ENCODE measurements around the gene SAMD4A. TPM values are rescaled to one million over a fixed set of nuclear protein-coding genes. Genes with fewer than 3 reads are reported as not detected.

SAMD4A gene
- total RNA-seq, 3 donors from 2014 or later = 28.5 to 44.6 (median 36.2) TPM

DNA sequence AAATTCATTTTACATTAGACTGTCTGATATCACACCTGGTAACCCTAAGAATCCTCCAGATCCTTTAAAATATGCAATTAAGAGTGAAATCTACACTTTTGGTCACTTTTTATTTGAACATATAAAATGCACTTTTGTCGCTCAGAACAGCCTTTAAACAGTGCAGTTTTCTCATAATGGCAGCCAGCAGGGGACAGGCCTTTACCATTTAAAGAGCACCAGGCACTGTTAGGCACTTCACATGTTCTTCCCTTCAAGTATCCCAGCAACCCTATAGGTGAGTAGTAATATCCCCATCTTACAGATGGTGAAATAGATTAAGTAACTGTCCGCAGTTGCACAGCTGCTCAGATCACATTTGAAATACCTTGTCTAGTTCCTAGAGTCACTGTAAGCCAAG, 11.3 kb upstream of the SAMD4A start:
- no peaks in the 10 kb centered on the region for H3K9me3 ChIP-seq
- no peak for DNase-seq (ENCODE audit: low spot score in 2 of 2)
- H3K4me1 ChIP-seq = no peaks in the 10 kb centered on the region
- no peak overlapping the region for H3K4me3 ChIP-seq
- intact Hi-C loops (cut with DNase I; ENCODE audit: low total_unique reads) = no loop called here
- H3K27me3 ChIP-seq = no peaks in the 10 kb centered on the region
- no peak overlapping the region for H3K27ac ChIP-seq
- H3K36me3 ChIP-seq = no peaks in the 10 kb centered on the region
- TF ChIP-seq POLR2AphosphoS5 (IDR thresholded peaks at IDR 0.05) = no peak
- no peak for TF ChIP-seq POLR2A (IDR thresholded peaks at IDR 0.05)
- TF ChIP-seq, protein P1, sequence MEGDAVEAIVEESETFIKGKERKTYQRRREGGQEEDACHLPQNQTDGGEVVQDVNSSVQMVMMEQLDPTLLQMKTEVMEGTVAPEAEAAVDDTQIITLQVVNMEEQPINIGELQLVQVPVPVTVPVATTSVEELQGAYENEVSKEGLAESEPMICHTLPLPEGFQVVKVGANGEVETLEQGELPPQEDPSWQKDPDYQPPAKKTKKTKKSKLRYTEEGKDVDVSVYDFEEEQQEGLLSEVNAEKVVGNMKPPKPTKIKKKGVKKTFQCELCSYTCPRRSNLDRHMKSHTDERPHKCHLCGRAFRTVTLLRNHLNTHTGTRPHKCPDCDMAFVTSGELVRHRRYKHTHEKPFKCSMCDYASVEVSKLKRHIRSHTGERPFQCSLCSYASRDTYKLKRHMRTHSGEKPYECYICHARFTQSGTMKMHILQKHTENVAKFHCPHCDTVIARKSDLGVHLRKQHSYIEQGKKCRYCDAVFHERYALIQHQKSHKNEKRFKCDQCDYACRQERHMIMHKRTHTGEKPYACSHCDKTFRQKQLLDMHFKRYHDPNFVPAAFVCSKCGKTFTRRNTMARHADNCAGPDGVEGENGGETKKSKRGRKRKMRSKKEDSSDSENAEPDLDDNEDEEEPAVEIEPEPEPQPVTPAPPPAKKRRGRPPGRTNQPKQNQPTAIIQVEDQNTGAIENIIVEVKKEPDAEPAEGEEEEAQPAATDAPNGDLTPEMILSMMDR (IDR thresholded peaks at IDR 0.05) = no peak

GRCh38 chr14:54556535-54556934, 10.4 kb upstream of the SAMD4A start:
- DNase-seq (ENCODE audit: low spot score in 2 of 2) = no peak
- Histone ChIP-seq H3K4me3 (no peak overlapping the region), H3K4me1 (no peaks in the 10 kb centered on the region), H3K9me3 (no peaks in the 10 kb centered on the region), H3K27ac (no peak overlapping the region), H3K36me3 (no peaks in the 10 kb centered on the region), H3K27me3 (no peaks in the 10 kb centered on the region)
- intact Hi-C loops (cut with DNase I; ENCODE audit: low total_unique reads) = no loop called here
- TF ChIP-seq POLR2A (IDR thresholded peaks at IDR 0.05) (no peak), POLR2AphosphoS5 (IDR thresholded peaks at IDR 0.05) (no peak)
- TF ChIP-seq, protein P1 (IDR thresholded peaks at IDR 0.05) = no peak

GRCh38 chr14:54562334-54562733, 4.6 kb upstream of the SAMD4A start:
- intact Hi-C loops (cut with DNase I; ENCODE audit: low total_unique reads) = loop anchor here (10.0 kb wide), 1 partner anchor 122 kb away; no protein-coding TSS in a partner anchor

GRCh38 chr14:54564071-54564867, 2.7 kb upstream of the SAMD4A start:
- intact Hi-C loops (cut with DNase I; ENCODE audit: low total_unique reads) = loop anchor here (10.0 kb wide), 1 partner anchor 121 kb away; no protein-coding TSS in a partner anchor
- Histone ChIP-seq H3K36me3 (no peaks in the 10 kb centered on the region), H3K9me3 (no peaks in the 10 kb centered on the region), H3K4me3 (peak overlapping the region; percentile 70 to 91 (median 78)), H3K4me1 (no peaks in the 10 kb centered on the region), H3K27me3 (no peaks in the 10 kb centered on the region), H3K27ac (peak overlapping the region; percentile 97 to 100)
- no peak for DNase-seq (ENCODE audit: low spot score in 2 of 2)
- TF ChIP-seq POLR2AphosphoS5 (IDR thresholded peaks at IDR 0.05) (no peak), POLR2A (IDR thresholded peaks at IDR 0.05) (no peak)
- TF ChIP-seq, protein P1 (IDR thresholded peaks at IDR 0.05) = peak; percentile 73 to 87 (median 73)

More at GRCh38 chr14:54562334-54562733, 4.6 kb upstream of the SAMD4A start:
- H3K36me3 ChIP-seq = no peaks in the 10 kb centered on the region
- H3K9me3 ChIP-seq = no peaks in the 10 kb centered on the region
- H3K27me3 ChIP-seq = no peaks in the 10 kb centered on the region
- no peaks in the 10 kb centered on the region for H3K4me1 ChIP-seq
- no peak overlapping the region for H3K27ac ChIP-seq
- H3K4me3 ChIP-seq = no peak overlapping the region
- DNase-seq (ENCODE audit: low spot score in 2 of 2) = no peak
- no peak for TF ChIP-seq POLR2AphosphoS5 (IDR thresholded peaks at IDR 0.05)
- TF ChIP-seq, protein P1 (IDR thresholded peaks at IDR 0.05) = no peak
